Measurements from ENCODE around the gene HOXD9.

DNA sequence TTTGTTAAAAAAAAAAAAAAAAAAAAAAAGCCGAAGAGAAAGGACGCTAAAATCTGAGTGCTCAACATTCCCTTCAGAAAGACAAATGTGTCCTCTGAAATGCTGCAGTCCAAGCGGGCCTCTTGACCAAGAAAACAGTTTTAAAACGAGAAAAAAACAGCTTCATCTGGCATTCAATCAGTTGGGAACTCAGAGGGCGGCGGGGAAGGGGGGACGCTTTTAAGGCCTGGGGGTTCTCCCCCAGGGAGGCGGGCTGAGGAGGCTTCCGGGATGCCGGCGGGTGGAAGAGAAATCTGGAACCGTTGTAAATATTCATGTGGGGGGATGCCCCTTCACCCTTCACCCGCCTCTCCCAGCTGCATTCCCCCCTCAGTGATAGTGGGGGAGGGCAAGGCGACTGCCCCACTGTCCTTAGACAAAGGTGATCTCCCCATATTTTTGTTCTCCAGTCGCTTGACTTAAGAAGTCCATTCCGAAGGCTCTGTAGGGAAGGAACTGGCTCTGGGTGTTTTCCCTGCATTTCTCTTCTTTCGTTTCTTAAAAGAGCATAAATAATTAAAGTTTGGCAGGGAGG lies 18.7 kb upstream of the HOXD9 start:
- TF ChIP-seq CTCF (IDR thresholded peaks at IDR 0.05) = no peak
- no peak for TF ChIP-seq POLR2A (IDR thresholded peaks at IDR 0.05)

Data from body of pancreas (tissue), 4 donors.